ENCODE data around the gene TMBIM6. TPM values are rescaled to one million over a fixed set of nuclear protein-coding genes. Genes with fewer than 3 reads are reported as not detected.
"Not testable (repeated sequence)": the region's sequence is repeated elsewhere in the genome, so short reads cannot be mapped to it uniquely, and the experiment has no call there.

TMBIM6 gene
- total RNA-seq, 4 donors from 2014 or later = 292 to 468 (median 377) TPM

DNA sequence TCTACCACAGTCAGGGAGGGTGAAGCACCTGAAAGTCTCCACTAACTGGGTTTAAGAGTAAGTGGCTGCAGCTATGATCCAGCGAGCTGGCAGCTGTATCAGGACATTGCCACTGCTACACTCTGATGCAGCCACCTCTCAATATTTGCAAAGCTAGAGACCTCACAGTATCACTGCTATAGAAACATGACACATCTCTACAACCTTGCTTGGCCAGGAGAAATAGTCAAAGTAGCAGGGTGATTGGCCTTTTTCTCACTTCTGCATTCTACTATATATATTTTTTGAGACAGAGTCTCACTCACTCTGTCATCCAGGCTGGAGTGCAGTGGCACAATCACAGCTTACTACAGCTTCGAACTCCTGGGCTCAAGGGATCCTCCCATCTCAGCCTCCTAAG lies 24.8 kb upstream of the TMBIM6 start:
- DNase-seq (ENCODE audit: low spot score in 2 of 2) = no peak
- no peaks in the 10 kb centered on the region for H3K4me1 ChIP-seq
- H3K4me3 ChIP-seq = no peak overlapping the region
- peaks cover 19% of the 10 kb centered on the region for H3K27me3 ChIP-seq
- 78% methylated on average over 2 of the region's 2 CpGs for WGBS
- no peaks in the 10 kb centered on the region for H3K36me3 ChIP-seq
- H3K9me3 ChIP-seq = no peaks in the 10 kb centered on the region
- TF ChIP-seq POLR2AphosphoS5 (IDR thresholded peaks at IDR 0.05) (no peak), POLR2A (IDR thresholded peaks at IDR 0.05) (no peak), CTCF (IDR thresholded peaks at IDR 0.05) (no peak), EP300 (IDR thresholded peaks at IDR 0.05) (no peak)
- H3K27ac ChIP-seq = no peak overlapping the region

- not testable (repeated sequence) for H3K9me3 ChIP-seq; DNase-seq (ENCODE audit: low spot score in 2 of 2); H3K4me3 ChIP-seq; H3K4me1 ChIP-seq; H3K27ac ChIP-seq; H3K36me3 ChIP-seq
- 90% methylated on average over 3 of the region's 3 CpGs for WGBS
- peaks cover 19% of the 10 kb centered on the region for H3K27me3 ChIP-seq
Measured at GRCh38 chr12:49717800-49718199, 23.6 kb upstream of the TMBIM6 start.

DNA sequence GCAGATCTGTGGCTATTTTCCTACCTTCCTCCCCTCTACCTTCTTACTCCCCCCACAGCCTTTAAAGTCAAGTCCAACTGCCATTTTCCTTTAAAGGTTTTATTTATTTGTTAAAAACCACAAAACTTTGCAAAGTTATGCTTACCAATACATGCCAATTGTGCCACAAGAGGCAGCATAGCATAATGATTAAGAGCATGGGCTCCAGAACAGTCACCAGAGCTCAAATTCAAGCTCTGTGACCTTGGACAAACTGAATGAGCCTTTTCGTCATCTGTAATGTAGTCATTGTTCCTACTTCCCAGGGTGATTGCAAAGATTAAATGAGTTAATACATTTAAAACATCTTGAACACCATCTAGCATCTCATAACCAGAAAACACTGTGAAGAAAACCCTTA lies 21.1 kb upstream of the TMBIM6 start:
- Histone ChIP-seq H3K27me3 (peaks cover 11% of the 10 kb centered on the region), H3K4me1 (no peaks in the 10 kb centered on the region), H3K27ac (no peak overlapping the region), H3K36me3 (no peaks in the 10 kb centered on the region), H3K9me3 (no peaks in the 10 kb centered on the region), H3K4me3 (no peak overlapping the region)
- WGBS = 61% methylated on average over 1 of the region's 1 CpG
- DNase-seq (ENCODE audit: low spot score in 2 of 2) = no peak
- TF ChIP-seq EP300 (IDR thresholded peaks at IDR 0.05) (no peak), CTCF (IDR thresholded peaks at IDR 0.05) (no peak), POLR2AphosphoS5 (IDR thresholded peaks at IDR 0.05) (no peak), POLR2A (IDR thresholded peaks at IDR 0.05) (no peak)

GRCh38 chr12:49721355-49721754 lies 20.0 kb upstream of the TMBIM6 start:
- not testable (repeated sequence) for H3K27ac ChIP-seq; H3K36me3 ChIP-seq; H3K9me3 ChIP-seq; H3K4me1 ChIP-seq; H3K27me3 ChIP-seq; DNase-seq (ENCODE audit: low spot score in 2 of 2); H3K4me3 ChIP-seq
- WGBS = 75% methylated on average over 3 of the region's 3 CpGs

GRCh38 chr12:49728446-49728845 lies 12.9 kb upstream of the TMBIM6 start:
- Histone ChIP-seq H3K4me1 (no peaks in the 10 kb centered on the region), H3K27me3 (no peaks in the 10 kb centered on the region), H3K27ac (no peak overlapping the region), H3K36me3 (no peaks in the 10 kb centered on the region), H3K9me3 (no peaks in the 10 kb centered on the region), H3K4me3 (no peak overlapping the region)
- DNase-seq (ENCODE audit: low spot score in 2 of 2) = no peak
- TF ChIP-seq POLR2A (IDR thresholded peaks at IDR 0.05) (no peak), POLR2AphosphoS5 (IDR thresholded peaks at IDR 0.05) (no peak), EP300 (IDR thresholded peaks at IDR 0.05) (no peak), CTCF (IDR thresholded peaks at IDR 0.05) (no peak)
- 91% methylated on average over 3 of the region's 3 CpGs for WGBS

DNA sequence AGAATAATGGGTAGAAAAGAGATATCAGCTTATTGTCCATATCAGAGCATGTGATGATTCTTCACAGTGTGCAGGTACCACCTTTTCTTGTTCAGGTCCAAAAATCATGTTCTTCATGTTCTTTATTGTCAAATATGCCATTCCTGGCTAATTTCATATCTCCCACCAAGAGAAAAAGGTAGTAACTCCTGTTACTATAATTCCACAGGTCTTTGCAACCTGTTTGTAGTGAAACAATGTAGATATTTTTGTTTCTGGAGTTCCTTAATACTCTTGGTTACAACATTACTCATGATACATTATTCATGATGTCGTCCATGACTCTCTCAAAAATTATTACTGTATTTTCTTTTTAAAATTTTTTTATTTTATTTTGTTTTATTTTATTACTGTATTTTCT lies 11.3 kb upstream of the TMBIM6 start:
- H3K4me1 ChIP-seq = no peaks in the 10 kb centered on the region
- TF ChIP-seq POLR2AphosphoS5 (IDR thresholded peaks at IDR 0.05) (no peak), EP300 (IDR thresholded peaks at IDR 0.05) (no peak), CTCF (IDR thresholded peaks at IDR 0.05) (no peak), POLR2A (IDR thresholded peaks at IDR 0.05) (no peak)
- H3K4me3 ChIP-seq = no peak overlapping the region
- DNase-seq (ENCODE audit: low spot score in 2 of 2) = no peak
- H3K9me3 ChIP-seq = no peaks in the 10 kb centered on the region
- H3K27ac ChIP-seq = no peak overlapping the region
- no peaks in the 10 kb centered on the region for H3K27me3 ChIP-seq
- no peaks in the 10 kb centered on the region for H3K36me3 ChIP-seq
- 83% methylated on average over 1 of the region's 1 CpG for WGBS
